Measurements from ENCODE around the gene ADGRD1.

DNA sequence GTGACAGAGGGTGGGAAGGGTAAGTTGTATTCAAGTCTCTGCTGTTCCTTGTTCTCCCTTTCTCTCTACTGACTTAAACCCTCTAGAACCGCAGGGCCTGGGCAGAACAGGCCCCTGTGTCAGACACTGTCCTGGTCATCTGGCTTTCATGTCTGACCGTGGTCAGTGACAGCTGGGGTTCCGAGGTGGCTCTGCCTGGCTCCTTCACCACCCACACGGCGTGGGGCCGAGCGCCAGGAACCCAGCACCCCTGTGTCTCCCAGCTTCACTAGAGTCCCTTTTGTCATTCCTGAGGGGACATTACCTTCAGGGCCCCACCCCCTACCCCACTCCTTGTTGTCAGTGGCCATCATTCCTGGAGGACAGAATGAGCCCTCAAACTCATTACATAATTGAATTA lies 168.9 kb downstream of the ADGRD1 start:
- no peak for TF ChIP-seq TAF1 (IDR thresholded peaks at IDR 0.05; ENCODE audit: low read depth, low read length)
- TF ChIP-seq POLR2A (IDR thresholded peaks at IDR 0.05; ENCODE audit: low read depth, low read length) = no peak
- no peak for TF ChIP-seq POLR2AphosphoS5 (IDR thresholded peaks at IDR 0.05; ENCODE audit: low read depth, low read length)
- TF ChIP-seq PAX5 (IDR thresholded peaks at IDR 0.05; ENCODE audit: insufficient read depth, low read length, severe bottlenecking) = no peak
- no peak for TF ChIP-seq SPI1 (IDR thresholded peaks at IDR 0.05; ENCODE audit: low read depth, low read length)
